HepG2 (cell line): ENCODE measurements around the gene DNAJC8. TPM values are rescaled to one million over a fixed set of nuclear protein-coding genes. Genes with fewer than 3 reads are reported as not detected.

ENCODE experiments used
- ATAC-seq: fragments of 200-7000 bp; cut with Tn5 transposase; 3 replicates; pipeline ENCODE4 v1.9.1; 2020; ENCODE audit warnings: mild to moderate bottlenecking, moderate library complexity
- BruUV-seq: library from RNA; stranded (reverse); fragments of 400-500 nt; replicated peaks from 2 replicates; lab custom pipeline; 2021; lab: Mats Ljungman, UMichigan
- CTCF ChIA-PET: fragments of 300-600 bp; formaldehyde crosslinking; extraction: SDS; loops from one replicate; lab custom pipeline; 2021; ENCODE audit warnings: low total read pairs, inconsistent platforms, low intra/inter-chr PET ratio; lab: Yijun Ruan, JAX
- POLR2A ChIA-PET: fragments of 350-600 bp; sonication (Branson Sonifier 250); formaldehyde crosslinking; loops from one replicate; lab custom pipeline; 2020; ENCODE audit warnings: antibody characterized with exemption, inconsistent platforms; lab: Yijun Ruan, JAX
- DNase-seq: peaks from one replicate; pipeline ENCODE4 v3.0.0-alpha.2; 2015; ENCODE audit warnings: low spot score
- FAIRE-seq: peaks from 3 replicates; lab custom pipeline; 2011; peaks lifted over from hg19 to GRCh38; lab: Jason Lieb, UNC
- H2AFZ ChIP-seq: one replicate; pipeline ENCODE4 v1.6.1; 2011; ENCODE audit warnings: low read length, inconsistent platforms
- H3K27ac ChIP-seq: fragments of 300-600 bp; 3 replicates; pipeline ENCODE4 v1.8.0; 2011; ENCODE audit warnings: mixed run types, mild to moderate bottlenecking, mixed read lengths, low read length, inconsistent platforms; ENCODE audit not compliant: insufficient read depth; ENCODE audit errors: extremely low read length
- H3K27me3 ChIP-seq, 2 experiments: fragments of 200-600 bp in 1 of 2; 2 replicates in 1 of 2; 3 replicates in 1 of 2; pipeline versions ENCODE4 v1.6.0 to v1.8.0; 2011; ENCODE audit warnings: low read length in 2 of 2, mild to moderate bottlenecking in 2 of 2, moderate library complexity in 2 of 2, inconsistent platforms in 1 of 2; ENCODE audit not compliant: insufficient read depth in 2 of 2, control insufficient read depth in 1 of 2
- H3K36me3 ChIP-seq, 2 experiments: fragments of 200-600 bp in 1 of 2; replicated peaks in 1 of 2; 2 replicates in 1 of 2; 3 replicates in 1 of 2; pipeline versions ENCODE4 v1.5.1 to v1.8.0; 2011; ENCODE audit warnings: low read length in 2 of 2, inconsistent platforms in 1 of 2; ENCODE audit not compliant: insufficient read depth in 2 of 2, control insufficient read depth in 1 of 2
- H3K4me1 ChIP-seq: 2 replicates; pipeline ENCODE4 v1.5.1; 2012; ENCODE audit warnings: low read length, inconsistent platforms; ENCODE audit not compliant: insufficient read depth
- H3K4me2 ChIP-seq: 2 replicates; pipeline ENCODE4 v1.6.0; 2011; ENCODE audit warnings: low read depth, low read length, inconsistent platforms
- H3K4me3 ChIP-seq, 3 experiments: fragments of 200-600 bp in 1 of 3; sonication (generic), shearing (Covaris generic) in 1 of 3; replicated peaks in 1 of 3; 2 replicates each; pipeline ENCODE4 v1.5.1; 2011 to 2016; ENCODE audit warnings: low read length in 3 of 3, inconsistent platforms in 2 of 3, low read depth in 2 of 3, mild to moderate bottlenecking in 2 of 3, control low read depth in 1 of 3, mixed read lengths in 1 of 3; ENCODE audit not compliant: insufficient read depth in 1 of 3
- H3K79me2 ChIP-seq: one replicate; pipeline ENCODE4 v1.6.1; 2011; ENCODE audit warnings: low read length, inconsistent platforms; ENCODE audit not compliant: insufficient read depth
- H3K9ac ChIP-seq: 2 replicates; pipeline ENCODE4 v1.6.0; 2011; ENCODE audit warnings: mild to moderate bottlenecking, low read depth, low read length, inconsistent platforms; ENCODE audit not compliant: insufficient read depth
- H3K9me3 ChIP-seq: 2 replicates; pipeline ENCODE4 v1.5.1; 2012; ENCODE audit warnings: mild to moderate bottlenecking, low read length
- H4K20me1 ChIP-seq: 2 replicates; pipeline ENCODE4 v1.6.0; 2011; ENCODE audit warnings: inconsistent platforms, mild to moderate bottlenecking, low read length, moderate library complexity; ENCODE audit not compliant: insufficient read depth
- ZNF496 ChIP-seq: sonication (generic); formaldehyde crosslinking; IDR thresholded peaks from 2 replicates; pipeline ENCODE4 v1.8.1; 2023; ENCODE audit warnings: mild to moderate bottlenecking, moderate library complexity, missing genetic modification reagents; ENCODE audit not compliant: insufficient replicate concordance
- ZNF687 ChIP-seq: sonication (generic); formaldehyde crosslinking; IDR thresholded peaks from 2 replicates; pipeline ENCODE4 v1.5.1; 2020; ENCODE audit warnings: mild to moderate bottlenecking, missing genetic modification reagents, moderate library complexity
- WGBS: methylation state at CpG from one replicate; pipeline ENCODE4 v1.1.6; 2017; ENCODE audit warnings: low lambda C conversion rate; 5-methylcytosine and 5-hydroxymethylcytosine counted together
- in situ Hi-C: cut with HindIII; loops from 2 replicates; pipeline ENCODE4 v1.10.0; 2017; ENCODE audit warnings: low pct_unique_long_range_greater_than_20kb; ENCODE audit not compliant: extremely low pct_ligation_motif_present
- intact Hi-C: fragments of 100-400 bp; cut with micrococcal nuclease; formaldehyde crosslinking; loops from one replicate; pipeline ENCODE4 v1.10.0; 2022; ENCODE audit not compliant: unreplicated experiment
- polyA plus RNA-seq, 8 experiments: library from polyadenylated mRNA; depleted of rRNA in 3 of 8; stranded (reverse) in 7 of 8; unstranded in 1 of 8; fragments of >200 nt; fragmentation: Illumina TruSeq in 4 of 8; extraction: Trizol in 4 of 8; gene quantifications; 2 replicates each; pipeline versions ENCODE4 v1.2.1 to v1.2.3, GENCODE V29; 2011 to 2016; ENCODE audit warnings: low read depth in 4 of 8, missing spikeins in 1 of 8, mixed read lengths in 1 of 8; ENCODE audit not compliant: insufficient read depth in 1 of 8
- total RNA-seq, 5 experiments: library from RNA; depleted of rRNA; stranded (reverse); fragments of >200 nt; fragmentation: Illumina TruSeq; extraction: Trizol; gene quantifications; 2 replicates each; pipeline ENCODE4 v1.2.3, GENCODE V29; 2016; ENCODE audit warnings: low read depth in 1 of 5

DNAJC8 gene
- total and polyA plus RNA-seq, 2 of the 13 experiments (the other 11 are each of a cell fraction or from before 2014, with no cell fraction given), result 54.5 to 126 TPM

GRCh38 chr1:28190996-28191645 is 41.7 kb downstream of the DNAJC8 start:
- no peak overlapping the region for H3K9ac ChIP-seq
- peak overlapping the region; percentile 56 for H3K4me2 ChIP-seq
- BruUV-seq, result no TSS peak
- H3K36me3 ChIP-seq, result no peaks in the 10 kb centered on the region
- CTCF ChIA-PET, result no interaction called here
- intact Hi-C loops (no loop called here), in situ Hi-C loops (no loop called here)
- POLR2A ChIA-PET, result no interaction called here
- FAIRE-seq (no peak), ATAC-seq (peak; percentile 27; the same call in 2 of the 3 replicates), DNase-seq (no peak)
- WGBS, result 43% methylated on average over 12 of the region's 12 CpGs
- TF ChIP-seq ZNF496 (CRISPR knock-in tag) (no peak), ZNF687 (peak; percentile 23)
- peak overlapping the region in 2 of 3 experiments; percentile 18 to 35; a peak in 3 of 6 replicates for H3K4me3 ChIP-seq
- H3K27ac ChIP-seq, result no peak overlapping the region
- no peaks in the 10 kb centered on the region for H3K9me3 ChIP-seq
- no peaks in the 10 kb centered on the region for H4K20me1 ChIP-seq
- no peaks in the 10 kb centered on the region for H3K79me2 ChIP-seq
- H3K27me3 ChIP-seq, result no peaks in the 10 kb centered on the region
- H2AFZ ChIP-seq, result no peak overlapping the region
- peaks cover 34% of the 10 kb centered on the region for H3K4me1 ChIP-seq
